B cell (primary cell): Measurements from ENCODE around the gene DENND5B. TPM values are rescaled to one million over a fixed set of nuclear protein-coding genes. Genes with fewer than 3 reads are reported as not detected.
"Not testable (repeated sequence)": the region's sequence is repeated elsewhere in the genome, so short reads cannot be mapped to it uniquely, and the experiment has no call there.

Source experiments
- ATAC-seq: fragments of 200-7000 bp; cut with Tn5 transposase; one replicate; pipeline ENCODE4 v1.10.0; 2021; ENCODE audit warnings: low read depth, mild to moderate bottlenecking, moderate number of reproducible peaks, moderate library complexity
- CTCF ChIA-PET: fragments of 350-600 bp; sonication (Branson Sonifier 250); formaldehyde crosslinking; loops from one replicate; lab custom pipeline; 2021; ENCODE audit warnings: antibody characterized with exemption, inconsistent platforms; lab: Charles Lee
- POLR2A ChIA-PET: fragments of 350-600 bp; sonication (Branson Sonifier 250); formaldehyde crosslinking; loops from one replicate; lab custom pipeline; 2021; ENCODE audit warnings: antibody characterized with exemption; lab: Charles Lee
- DNase-seq: peaks from one replicate; pipeline ENCODE4 v3.0.0; 2013
- H2AFZ ChIP-seq: 2 replicates; pipeline ENCODE4 v1.6.1; 2012; ENCODE audit warnings: mild to moderate bottlenecking, low read depth, low read length; ENCODE audit not compliant: insufficient read depth, poor library complexity, severe bottlenecking
- H3K27ac ChIP-seq, 2 donors: 1 replicate in 1 of 2; 2 replicates in 1 of 2; pipeline ENCODE4 v1.5.1; 2012 to 2013; ENCODE audit warnings: low read length in 2 of 2, mild to moderate bottlenecking in 2 of 2, moderate library complexity in 1 of 2
- H3K27me3 ChIP-seq, 4 experiments: fragments of 200-600 bp in 1 of 4; sonication (generic) in 1 of 4; replicated peaks in 1 of 4; 1 replicate in 2 of 4; 2 replicates in 2 of 4; pipeline versions ENCODE4 v1.6.1 to v1.7.0; 2013 to 2016; ENCODE audit warnings: low read length in 3 of 4, mild to moderate bottlenecking in 2 of 4, mixed read lengths in 1 of 4, moderate library complexity in 1 of 4; ENCODE audit not compliant: insufficient read depth in 4 of 4, control insufficient read depth in 3 of 4; ENCODE audit errors: control extremely low read depth in 1 of 4
- H3K36me3 ChIP-seq, 2 experiments: replicated peaks in 1 of 2; 1 replicate in 1 of 2; 2 replicates in 1 of 2; pipeline versions ENCODE4 v1.6.1 to v1.7.1; 2013; ENCODE audit warnings: low read length in 1 of 2; ENCODE audit not compliant: insufficient read depth in 2 of 2, control insufficient read depth in 1 of 2; ENCODE audit errors: control extremely low read depth in 1 of 2, extremely low read depth in 1 of 2
- H3K4me1 ChIP-seq, 2 donors: fragments of 200-600 bp in 1 of 2; sonication (generic) in 1 of 2; 1 replicate in 1 of 2; 2 replicates in 1 of 2; pipeline versions ENCODE4 v1.5.1 to v1.6.1; 2013 to 2017; ENCODE audit warnings: low read length in 2 of 2; ENCODE audit not compliant: control insufficient read depth in 2 of 2, insufficient read depth in 2 of 2
- H3K4me2 ChIP-seq: replicated peaks from 2 replicates; pipeline ENCODE3; 2012; ENCODE audit warnings: mild to moderate bottlenecking, low read depth, low read length; ENCODE audit not compliant: poor library complexity, severe bottlenecking
- H3K4me3 ChIP-seq, 5 experiments: fragments of 200-600 bp in 1 of 5; sonication (generic) in 1 of 5; 1 replicate in 3 of 5; 2 replicates in 2 of 5; pipeline versions ENCODE4 v1.5.1 to v1.7.0; 2011 to 2016; ENCODE audit warnings: low read length in 4 of 5, mild to moderate bottlenecking in 4 of 5, low read depth in 2 of 5, control low read depth in 1 of 5, moderate library complexity in 1 of 5; ENCODE audit not compliant: insufficient read depth in 1 of 5; ENCODE audit errors: control extremely low read depth in 1 of 5, extremely low read depth in 1 of 5
- H3K79me2 ChIP-seq: fragments of 200-600 bp; sonication (generic); one replicate; pipeline ENCODE4 v1.6.0; 2016; ENCODE audit warnings: low read length; ENCODE audit not compliant: control insufficient read depth, insufficient read depth
- H3K9ac ChIP-seq: fragments of 200-600 bp; sonication (generic); 2 replicates; pipeline ENCODE4 v1.6.1; 2017; ENCODE audit warnings: mild to moderate bottlenecking, low read length, moderate library complexity
- H3K9me3 ChIP-seq, 3 donors: one replicate each; pipeline versions ENCODE4 v1.6.1 to v1.7.1; 2013; ENCODE audit warnings: low read length in 2 of 3; ENCODE audit not compliant: control insufficient read depth in 2 of 3, insufficient read depth in 1 of 3; ENCODE audit errors: control extremely low read depth in 1 of 3
- H4K20me1 ChIP-seq: 2 replicates; pipeline ENCODE4 v1.6.0; 2012; ENCODE audit warnings: mild to moderate bottlenecking, low read length; ENCODE audit not compliant: insufficient read depth, control insufficient read depth, poor library complexity, severe bottlenecking
- H3K27ac Mint-ChIP-seq: one replicate; pipeline ENCODE4 v1.8.0; 2021; ENCODE audit warnings: mixed read lengths
- H3K27me3 Mint-ChIP-seq: one replicate; pipeline ENCODE4 v1.8.0; 2021; ENCODE audit warnings: mixed read lengths
- H3K4me1 Mint-ChIP-seq: one replicate; pipeline ENCODE4 v1.8.0; 2021; ENCODE audit warnings: mixed read lengths
- H3K4me3 Mint-ChIP-seq: one replicate; pipeline ENCODE4 v1.8.0; 2021; ENCODE audit warnings: mixed read lengths
- H3K9me3 Mint-ChIP-seq: one replicate; pipeline ENCODE4 v1.8.0; 2022; ENCODE audit warnings: mixed read lengths; ENCODE audit not compliant: insufficient read depth
- EZH2 ChIP-seq: IDR thresholded peaks from 2 replicates; pipeline ENCODE4 v1.6.1; 2012; ENCODE audit warnings: borderline replicate concordance, low read depth, mild to moderate bottlenecking, moderate library complexity, low read length; ENCODE audit not compliant: insufficient read depth, poor library complexity, severe bottlenecking
- WGBS: methylation state at CpG from one replicate; pipeline ENCODE4 v1.1.5; 2013; ENCODE audit warnings: missing lambda C conversion rate; ENCODE audit not compliant: insufficient coverage; 5-methylcytosine and 5-hydroxymethylcytosine counted together
- intact Hi-C: fragments of 100-400 bp; cut with micrococcal nuclease; formaldehyde crosslinking; loops from one replicate; pipeline ENCODE4 v1.10.0; 2022
- polyA plus RNA-seq: library from polyadenylated mRNA; depleted of rRNA; stranded (reverse); fragments of >200 nt; gene quantifications from 2 replicates; pipeline ENCODE4 v1.2.3, GENCODE V29; 2012
- total RNA-seq, 2 donors: library from RNA; stranded (reverse); fragments of 120-200 nt in 1 of 2; gene quantifications; 1 replicate in 1 of 2; 2 replicates in 1 of 2; pipeline versions ENCODE4 v1.2.3 to v1.2.4, GENCODE V29; 2013 to 2022
- TF ChIP-seq, protein P1 (sequence below): fragments of 200-600 bp; IDR thresholded peaks from one replicate; pipeline ENCODE4 v1.8.0; 2022; ENCODE audit warnings: antibody characterized with exemption, mild to moderate bottlenecking

Gene DENND5B
- total and polyA plus RNA-seq, 2 donors (not counting 1 experiment from before 2014, with no cell fraction given) = 18.7 to 55.3 TPM

DNA sequence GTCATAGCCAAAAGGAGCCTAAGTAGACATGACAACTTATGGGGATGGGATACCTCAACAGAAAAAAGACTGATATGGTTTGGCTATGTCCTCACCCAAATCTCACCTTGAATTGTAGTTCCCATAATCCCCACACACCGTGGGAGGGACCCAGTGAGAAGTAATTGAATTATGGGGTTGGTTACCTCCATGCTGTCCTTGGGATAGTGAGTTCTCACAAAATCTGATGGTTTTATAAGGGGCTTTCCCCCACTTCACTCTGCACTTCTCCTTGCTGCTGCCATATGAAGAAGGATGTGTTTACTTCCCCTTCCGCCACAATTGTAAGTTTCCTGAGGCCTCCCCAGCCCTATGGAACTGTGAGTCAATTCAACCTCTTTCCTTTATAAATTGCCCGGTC, 89.9 kb downstream of the DENND5B start:
- H3K4me2 ChIP-seq, H3K9me3 Mint-ChIP-seq, POLR2A ChIA-PET, H3K9ac ChIP-seq, H3K27me3 Mint-ChIP-seq, intact Hi-C loops, ATAC-seq, H3K36me3 ChIP-seq, H3K27ac Mint-ChIP-seq, H2AFZ ChIP-seq, H3K4me3 ChIP-seq, H3K27me3 ChIP-seq, H3K4me3 Mint-ChIP-seq, H3K27ac ChIP-seq: not testable (repeated sequence)
- WGBS = no CpG with 5 or more reads among the region's 3 CpGs
- H3K9me3 ChIP-seq = peaks cover 0 to 22% (median 9%) of the 10 kb centered on the region in 3 donors
- peaks cover 8 to 11% of the 10 kb centered on the region in 2 donors for H3K4me1 ChIP-seq
- peaks cover 64% of the 10 kb centered on the region for H3K79me2 ChIP-seq
- DNase-seq = peak; percentile 32
- CTCF ChIA-PET = interaction anchor here (0.7 kb wide), 1 partner anchor 39 kb away, joined by 4 read pairs; no protein-coding TSS in a partner anchor
- H4K20me1 ChIP-seq = peaks cover 34% of the 10 kb centered on the region
- H3K4me1 Mint-ChIP-seq = peaks cover 49% of the 10 kb centered on the region

- H4K20me1 ChIP-seq = peaks cover 30% of the 10 kb centered on the region
- ChIA-PET POLR2A (no interaction called here), CTCF (no interaction called here)
- H3K36me3 ChIP-seq = peaks cover 3 to 12% of the 10 kb centered on the region in 2 experiments
- intact Hi-C loops = no loop called here
- no peak overlapping the region for H3K9ac ChIP-seq
- peaks cover 51% of the 10 kb centered on the region for H3K79me2 ChIP-seq
- H3K27ac ChIP-seq = no peak overlapping the region
- peaks cover 8 to 11% of the 10 kb centered on the region in 2 donors for H3K4me1 ChIP-seq
- H3K9me3 ChIP-seq = peaks cover 0 to 11% (median under 1%) of the 10 kb centered on the region in 3 donors
- Mint-ChIP-seq H3K9me3 (no peaks in the 10 kb centered on the region), H3K27me3 (no peaks in the 10 kb centered on the region), H3K4me3 (no peak overlapping the region), H3K4me1 (peaks cover 53% of the 10 kb centered on the region), H3K27ac (no peak overlapping the region)
- no CpG with 5 or more reads among the region's 2 CpGs for WGBS
- H3K27me3 ChIP-seq = no peaks in the 10 kb centered on the region
- no peak overlapping the region for H3K4me3 ChIP-seq
- no peak overlapping the region for H3K4me2 ChIP-seq
- no peak overlapping the region for H2AFZ ChIP-seq
- DNase-seq (no peak), ATAC-seq (no peak)
- TF ChIP-seq, protein P1, sequence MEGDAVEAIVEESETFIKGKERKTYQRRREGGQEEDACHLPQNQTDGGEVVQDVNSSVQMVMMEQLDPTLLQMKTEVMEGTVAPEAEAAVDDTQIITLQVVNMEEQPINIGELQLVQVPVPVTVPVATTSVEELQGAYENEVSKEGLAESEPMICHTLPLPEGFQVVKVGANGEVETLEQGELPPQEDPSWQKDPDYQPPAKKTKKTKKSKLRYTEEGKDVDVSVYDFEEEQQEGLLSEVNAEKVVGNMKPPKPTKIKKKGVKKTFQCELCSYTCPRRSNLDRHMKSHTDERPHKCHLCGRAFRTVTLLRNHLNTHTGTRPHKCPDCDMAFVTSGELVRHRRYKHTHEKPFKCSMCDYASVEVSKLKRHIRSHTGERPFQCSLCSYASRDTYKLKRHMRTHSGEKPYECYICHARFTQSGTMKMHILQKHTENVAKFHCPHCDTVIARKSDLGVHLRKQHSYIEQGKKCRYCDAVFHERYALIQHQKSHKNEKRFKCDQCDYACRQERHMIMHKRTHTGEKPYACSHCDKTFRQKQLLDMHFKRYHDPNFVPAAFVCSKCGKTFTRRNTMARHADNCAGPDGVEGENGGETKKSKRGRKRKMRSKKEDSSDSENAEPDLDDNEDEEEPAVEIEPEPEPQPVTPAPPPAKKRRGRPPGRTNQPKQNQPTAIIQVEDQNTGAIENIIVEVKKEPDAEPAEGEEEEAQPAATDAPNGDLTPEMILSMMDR = no peak
- no peak for TF ChIP-seq EZH2
Observed at GRCh38 chr12:31499567-31499966, 91.4 kb downstream of the DENND5B start.
